Measurements from ENCODE around the gene TADA3.

The TADA3 gene

GRCh38 chr3:9760779-9761505 lies 31.3 kb downstream of the TADA3 start:
- DNase-seq (ENCODE audit: low read depth), result no peak

GRCh38 chr3:9757427-9757826 lies 34.8 kb downstream of the TADA3 start:
- DNase-seq (ENCODE audit: low read depth), result no peak

DNA sequence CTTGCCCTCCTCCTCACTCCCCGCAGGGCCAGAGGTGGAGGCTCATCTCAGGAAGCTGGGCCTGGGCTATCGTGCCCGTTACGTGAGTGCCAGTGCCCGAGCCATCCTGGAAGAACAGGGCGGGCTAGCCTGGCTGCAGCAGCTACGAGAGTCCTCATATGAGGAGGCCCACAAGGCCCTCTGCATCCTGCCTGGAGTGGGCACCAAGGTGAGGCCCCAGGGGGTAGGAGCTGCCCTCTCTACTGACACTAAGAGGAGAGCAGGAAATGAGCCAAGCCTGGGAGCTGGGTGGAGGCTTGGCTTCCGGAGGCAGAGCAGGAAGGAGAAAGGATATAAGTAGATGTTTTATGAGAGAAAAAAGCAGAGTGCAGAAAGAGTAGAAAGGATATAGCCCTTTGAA lies 37.6 kb downstream of the TADA3 start:
- DNase-seq (ENCODE audit: low read depth), result no peak

DNA sequence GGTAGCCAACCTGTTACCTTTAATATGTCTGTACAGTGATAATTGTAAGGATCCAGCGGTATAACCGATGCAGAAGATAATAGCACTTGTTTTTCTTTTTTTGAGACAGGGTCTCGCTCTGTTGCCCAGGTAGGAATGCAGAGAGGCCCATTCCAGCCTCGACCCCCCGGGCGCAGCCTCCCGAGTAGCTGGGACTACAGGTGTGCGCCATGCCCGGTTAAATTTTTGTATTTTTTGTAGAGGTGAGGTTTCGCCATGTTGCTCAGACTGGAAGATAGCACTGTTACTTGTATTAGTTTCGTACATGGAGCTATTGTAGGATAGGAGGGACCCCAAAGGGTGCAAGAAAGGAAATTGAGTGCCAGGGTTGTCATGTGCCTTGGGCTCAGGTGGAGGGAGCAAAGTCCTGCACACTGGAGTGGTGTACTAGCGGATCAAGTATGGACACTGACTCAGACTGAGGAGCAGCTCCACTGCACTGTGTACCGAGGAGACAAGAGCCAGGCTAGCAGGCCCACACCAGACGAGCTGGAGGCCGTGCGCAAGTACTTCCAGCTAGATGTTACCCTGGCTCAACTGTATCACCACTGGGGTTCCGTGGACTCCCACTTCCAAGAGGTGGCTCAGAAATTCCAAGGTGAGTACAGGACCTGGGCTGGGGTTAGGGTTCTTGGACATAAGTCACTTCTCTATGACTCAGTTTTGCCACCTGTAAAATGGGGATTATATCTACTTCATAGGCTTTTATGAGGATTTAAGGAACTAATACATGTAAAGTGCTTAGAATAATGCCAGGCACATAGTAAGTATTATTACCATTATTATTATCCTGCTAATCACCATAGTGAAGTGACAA lies 41.5 kb downstream of the TADA3 start:
- no peak for DNase-seq (ENCODE audit: low read depth)

DNA sequence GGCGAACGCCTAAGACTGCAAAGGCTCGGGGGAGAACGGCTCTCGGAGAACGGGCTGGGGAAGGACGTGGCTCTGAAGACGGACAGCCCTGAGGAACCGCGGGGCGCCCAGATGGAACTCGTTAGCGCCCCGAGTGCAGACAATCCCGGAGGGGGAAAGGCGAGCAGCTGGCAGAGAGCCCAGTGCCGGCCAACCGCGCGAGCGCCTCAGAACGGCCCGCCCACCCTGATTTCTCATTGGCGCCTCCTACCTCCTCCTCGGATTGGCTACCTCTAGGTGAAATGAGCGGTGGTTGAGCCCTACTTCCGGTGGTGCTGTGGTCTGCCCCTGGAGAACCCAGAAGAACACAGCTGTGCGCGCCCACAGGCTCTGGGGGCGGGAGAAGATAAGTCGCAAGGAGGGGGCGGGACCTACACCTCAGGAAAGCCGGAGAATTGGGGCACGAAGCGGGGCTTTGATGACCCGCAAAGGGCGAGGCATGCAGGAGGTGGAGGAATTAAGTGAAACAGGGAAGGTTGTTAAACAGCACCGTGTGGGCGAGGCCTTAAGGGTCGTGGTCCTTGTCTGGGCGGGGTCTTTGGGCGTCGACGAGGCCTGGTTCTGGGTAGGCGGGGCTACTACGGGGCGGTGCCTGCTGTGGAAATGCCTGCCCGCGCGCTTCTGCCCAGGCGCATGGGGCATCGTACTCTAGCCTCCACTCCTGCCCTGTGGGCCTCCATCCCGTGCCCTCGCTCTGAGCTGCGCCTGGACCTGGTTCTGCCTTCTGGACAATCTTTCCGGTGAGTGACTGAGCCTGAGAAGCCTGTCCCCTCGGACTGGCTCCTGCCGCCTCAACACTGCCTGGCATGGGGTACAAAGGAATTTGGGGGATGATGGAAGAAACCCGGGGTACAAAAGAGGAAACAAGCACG lies 42.4 kb downstream of the TADA3 start, which contains the start of gene OGG1:
TSS of gene OGG1 (plus strand) at position 308 of the 911 bp plus-strand sequence. CDS start at position 643, 335 bp downstream.
- peak; percentile 96 for DNase-seq (ENCODE audit: low read depth)

GRCh38 chr3:9749296-9749644 lies 43.0 kb downstream of the TADA3 start:
- no peak for DNase-seq (ENCODE audit: low read depth)

GRCh38 chr3:9748031-9748430 lies 44.2 kb downstream of the TADA3 start:
- DNase-seq (ENCODE audit: low read depth), result no peak

- no peak for DNase-seq (ENCODE audit: low read depth)
Observed at GRCh38 chr3:9747267-9747666, 45.0 kb downstream of the TADA3 start.

DNA sequence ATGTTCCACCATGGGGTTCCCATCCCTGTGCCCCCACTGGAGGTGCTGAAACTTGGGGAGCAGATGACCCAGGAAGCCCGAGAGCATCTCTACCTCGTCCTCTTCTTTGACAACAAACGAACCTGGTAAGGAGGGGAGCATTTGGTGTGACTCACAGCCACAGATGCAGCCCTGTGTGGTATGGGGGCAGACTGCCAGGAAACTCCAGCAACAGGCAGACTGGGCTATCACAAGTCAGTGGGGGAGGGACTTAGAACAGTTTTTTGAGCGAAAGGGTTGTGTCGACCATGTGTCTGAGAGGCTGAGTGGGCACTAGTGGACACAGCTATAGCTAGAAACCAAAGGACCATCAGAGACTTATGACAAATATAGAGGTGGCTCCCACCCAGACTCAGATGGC lies 45.9 kb downstream of the TADA3 start:
- no peak for DNase-seq (ENCODE audit: low read depth)

GRCh38 chr3:9745521-9745920 lies 46.8 kb downstream of the TADA3 start:
- DNase-seq (ENCODE audit: low read depth), result no peak

DNA sequence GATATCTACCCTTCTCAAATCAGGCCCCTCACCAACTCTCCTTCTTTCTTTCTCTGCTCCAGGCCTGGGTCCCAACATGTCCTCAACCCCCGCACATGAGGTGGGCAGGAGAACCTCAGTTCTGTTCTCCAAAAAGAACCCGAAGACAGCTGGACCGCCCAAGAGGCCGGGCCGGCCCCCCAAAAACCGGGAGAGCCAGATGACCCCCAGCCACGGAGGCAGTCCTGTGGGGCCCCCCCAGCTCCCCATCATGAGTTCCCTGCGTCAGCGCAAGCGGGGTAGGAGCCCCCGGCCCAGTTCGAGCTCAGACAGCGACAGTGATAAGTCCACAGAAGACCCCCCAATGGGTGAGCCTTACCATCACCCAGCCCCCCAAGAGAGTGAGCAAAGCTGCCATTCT lies 48.1 kb downstream of the TADA3 start:
- DNase-seq (ENCODE audit: low read depth), result no peak

DNA sequence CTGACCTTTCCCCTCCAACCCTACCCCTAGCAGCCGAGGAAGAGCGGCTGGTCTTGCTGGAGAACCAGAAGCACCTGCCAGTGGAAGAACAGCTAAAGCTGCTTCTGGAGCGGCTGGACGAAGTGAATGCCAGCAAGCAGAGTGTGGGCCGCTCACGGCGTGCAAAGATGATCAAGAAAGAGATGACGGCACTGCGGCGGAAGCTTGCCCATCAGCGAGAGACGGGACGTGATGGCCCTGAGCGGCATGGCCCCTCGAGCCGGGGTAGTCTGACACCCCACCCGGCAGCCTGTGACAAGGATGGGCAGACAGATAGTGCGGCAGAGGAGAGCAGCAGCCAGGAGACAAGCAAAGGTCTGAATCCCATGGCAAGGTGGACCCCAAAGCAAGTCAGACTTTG lies 48.7 kb downstream of the TADA3 start:
- DNase-seq (ENCODE audit: low read depth), result no peak

DNA sequence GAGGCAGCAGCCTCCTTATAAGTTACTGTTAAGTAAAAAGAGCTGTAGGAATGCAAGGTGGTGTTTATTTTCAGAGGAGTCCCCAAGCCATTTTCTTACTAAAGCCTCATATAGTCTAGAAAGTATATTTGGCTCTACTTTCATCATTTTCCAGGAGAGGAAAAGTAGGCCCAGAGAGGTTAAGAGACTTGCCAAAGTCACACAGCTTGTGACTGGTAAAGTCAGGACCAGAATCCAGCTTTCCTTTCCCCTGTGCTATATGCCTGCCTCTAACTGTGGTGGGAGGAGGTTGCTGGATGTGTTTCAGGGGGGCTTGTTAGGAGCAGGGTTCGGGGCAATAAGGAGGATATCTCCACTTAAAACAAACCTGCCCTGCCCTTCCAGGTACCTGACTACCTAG lies 49.7 kb downstream of the TADA3 start:
- no peak for DNase-seq (ENCODE audit: low read depth)

- no peak for DNase-seq (ENCODE audit: low read depth)
Observed at GRCh38 chr3:9739181-9739580, 53.1 kb downstream of the TADA3 start.

DNA sequence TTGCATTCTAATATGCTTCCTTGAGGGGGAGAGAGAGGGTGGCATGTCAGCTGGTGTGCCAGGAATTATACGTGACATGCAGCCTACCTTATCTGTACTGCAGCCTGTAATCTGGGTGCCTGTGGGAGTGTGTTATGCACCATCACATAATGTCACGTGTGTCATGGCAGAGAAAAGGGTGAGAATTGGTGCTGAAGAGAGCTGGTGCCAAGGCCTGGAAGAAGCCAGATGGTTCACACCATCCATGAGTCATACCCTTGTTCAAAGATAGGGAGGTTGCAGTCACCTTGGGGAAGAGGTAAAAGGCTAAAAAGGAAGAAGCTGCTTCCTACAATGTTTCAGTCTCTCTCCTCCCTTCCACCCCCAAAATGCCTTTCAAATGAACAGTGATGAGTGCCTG lies 55.4 kb downstream of the TADA3 start:
- DNase-seq (ENCODE audit: low read depth), result no peak

DNA sequence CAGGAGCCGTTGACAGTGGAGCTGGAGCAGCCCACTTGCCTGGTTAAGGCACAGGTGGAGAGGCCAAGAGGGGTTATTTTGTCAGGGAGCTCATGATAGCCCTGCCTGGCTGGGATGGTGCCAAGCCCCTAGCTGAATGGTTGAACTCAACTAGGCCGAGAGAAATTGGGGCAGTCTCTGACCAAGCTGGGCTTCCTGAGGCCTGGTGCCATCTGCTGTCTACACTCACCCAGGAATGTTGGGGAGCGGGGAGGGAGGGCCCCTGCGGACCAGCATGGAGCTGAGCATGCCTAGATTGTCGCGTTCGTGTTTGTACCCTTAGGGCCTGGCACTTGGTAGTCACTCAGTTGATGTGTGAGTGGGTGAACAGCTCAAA lies 59.5 kb downstream of the TADA3 start:
- no peak for DNase-seq (ENCODE audit: low read depth)

- no peak for DNase-seq (ENCODE audit: low read depth)
Observed at GRCh38 chr3:9732080-9732739, 60.1 kb downstream of the TADA3 start.

- DNase-seq (ENCODE audit: low read depth), result peak; percentile 100
Observed at GRCh38 chr3:9731206-9732079, 60.8 kb downstream of the TADA3 start, which contains the start of gene BRPF1. Gene BRPF1 (plus strand): TSS chr3:9731735. CDS start chr3:9734141, 2,406 bp downstream.

- DNase-seq (ENCODE audit: low read depth), result no peak
Observed at GRCh38 chr3:9730657-9731205, 61.5 kb downstream of the TADA3 start.
